Metanephros (tissue), 2 donors: ENCODE results near the gene SHISA5. TPM values are rescaled to one million over a fixed set of nuclear protein-coding genes. Genes with fewer than 3 reads are reported as not detected.

ENCODE experiments used
- small RNA-seq: library from RNA; depleted of rRNA; stranded (forward); fragments of <200 nt; gene quantifications from one replicate; pipeline ENCODE3, GENCODE V24; 2014; ENCODE audit warnings: low replicate concordance
- total RNA-seq: library from RNA; depleted of rRNA; stranded (reverse); fragments of >200 nt; gene quantifications from one replicate; pipeline ENCODE4 v1.2.3, GENCODE V29; 2014

The SHISA5 gene, protein sequence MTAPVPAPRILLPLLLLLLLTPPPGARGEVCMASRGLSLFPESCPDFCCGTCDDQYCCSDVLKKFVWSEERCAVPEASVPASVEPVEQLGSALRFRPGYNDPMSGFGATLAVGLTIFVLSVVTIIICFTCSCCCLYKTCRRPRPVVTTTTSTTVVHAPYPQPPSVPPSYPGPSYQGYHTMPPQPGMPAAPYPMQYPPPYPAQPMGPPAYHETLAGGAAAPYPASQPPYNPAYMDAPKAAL
- total RNA-seq, result 67.4 TPM

GRCh38 chr3:48504051-48504946, at the start of gene SHISA5:
Gene SHISA5 (minus strand): TSS chr3:48504174. CDS start chr3:48504094, 80 bp downstream.

GRCh38 chr3:48446425-48447193, 57.4 kb downstream of the SHISA5 start, which contains the start of gene ATRIP:
Gene ATRIP (plus strand): TSS chr3:48446737. CDS start chr3:48446846, 109 bp downstream.

DNA sequence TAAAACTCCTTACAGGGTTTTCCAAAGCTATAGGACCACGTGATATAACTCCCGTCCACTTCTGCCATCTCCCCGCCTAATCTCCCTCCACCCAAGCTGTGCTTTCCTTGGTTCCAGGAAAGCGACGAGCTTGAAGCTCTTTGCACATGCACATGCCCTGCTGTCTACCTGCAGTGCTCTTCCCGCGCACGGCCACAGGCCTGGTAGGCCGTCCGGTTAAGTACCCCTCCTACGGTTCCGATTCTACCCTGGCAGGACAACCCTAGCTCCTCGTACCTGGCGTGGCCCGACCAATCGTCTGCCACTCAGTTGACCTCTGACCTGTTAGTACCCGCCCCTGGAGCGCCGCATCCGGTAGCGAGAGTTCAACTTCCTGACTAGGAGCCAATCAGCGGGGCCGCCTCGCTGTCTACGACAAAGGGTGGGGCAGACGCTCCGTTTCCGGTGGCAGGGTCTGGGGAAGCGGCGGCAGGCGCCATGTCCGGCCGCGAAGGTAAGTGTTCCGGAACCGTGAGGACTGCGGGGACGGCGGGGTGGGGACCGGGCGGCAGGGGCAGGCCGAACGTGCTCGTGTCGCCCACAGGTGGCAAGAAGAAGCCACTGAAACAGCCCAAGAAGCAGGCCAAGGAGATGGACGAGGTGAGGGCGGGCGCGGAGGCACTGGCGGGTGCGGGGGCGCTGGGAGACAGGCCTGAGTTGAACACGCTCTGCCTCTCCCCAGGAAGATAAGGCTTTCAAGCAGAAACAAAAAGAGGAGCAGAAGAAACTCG, 64.0 kb downstream of the SHISA5 start, which contains the start of the genes CCDC51 and TMA7:
CCDC51 (minus strand) TSS at position 300 of the 770 bp plus-strand sequence. CDS start 4,991 bp downstream, outside the sequence.
TMA7 (plus strand) TSS at position 438 of the 770 bp plus-strand sequence; CDS start at position 478, 40 bp downstream.

GRCh38 chr3:48429960-48430707, 73.8 kb downstream of the SHISA5 start, which contains the start of gene PLXNB1:
Gene PLXNB1 (minus strand): TSS chr3:48430086. CDS start chr3:48424611, 5,475 bp downstream.

Small RNA genes lying within 50 kb of the gene (small RNA-seq; reads per million reads assigned to genes)
- not detected for gene MIR6823

Other genes with a start within 250 kb of the SHISA5 start
- gene NME6, start 202.8 kb downstream of the SHISA5 start, total RNA-seq, result 30.0 TPM
- gene SPINK8, start 170.5 kb downstream of the SHISA5 start, total RNA-seq, result not detected
- gene FBXW12, start 132.0 kb downstream of the SHISA5 start, total RNA-seq, result 0.23 TPM
- gene PLXNB1, start 74.1 kb downstream of the SHISA5 start, total RNA-seq, result 202 TPM
- 18.6 TPM for gene CCDC51, start 64.1 kb downstream of the SHISA5 start, total RNA-seq
- 106 TPM for gene TMA7, start 63.9 kb downstream of the SHISA5 start, total RNA-seq
- gene ATRIP, start 57.4 kb downstream of the SHISA5 start, total RNA-seq, result 5.8 TPM
- gene PFKFB4, start 52.6 kb upstream of the SHISA5 start, total RNA-seq, result 8.2 TPM
- 0.29 TPM for gene UCN2, start 59.6 kb upstream of the SHISA5 start, total RNA-seq
- gene COL7A1, start 91.2 kb upstream of the SHISA5 start, total RNA-seq, result 27.4 TPM
- gene UQCRC1, start 105.5 kb upstream of the SHISA5 start, total RNA-seq, result 253 TPM
- not detected for gene TMEM89, start 117.6 kb upstream of the SHISA5 start, total RNA-seq
- 25.6 TPM for gene SLC26A6, start 131.3 kb upstream of the SHISA5 start, total RNA-seq
- gene CELSR3, start 158.7 kb upstream of the SHISA5 start, total RNA-seq, result 0.70 TPM
- gene NCKIPSD, start 181.7 kb upstream of the SHISA5 start, total RNA-seq, result 19.3 TPM
- gene IP6K2, start 213.0 kb upstream of the SHISA5 start, total RNA-seq, result 111 TPM